Upper lobe of left lung (tissue), 4 donors: ENCODE measurements around the gene CDK10.

Experiments used
- CTCF ChIP-seq, 6 experiments: fragments of 450-650 bp in 4 of 6; fragments of 200-600 bp in 2 of 6; sonication (generic) in 2 of 6; IDR thresholded peaks; one replicate each; pipeline ENCODE4 v1.5.1; 2016 to 2019; ENCODE audit warnings: antibody characterized with exemption in 6 of 6
- EP300 ChIP-seq, 4 donors: sonication (generic); formaldehyde crosslinking; IDR thresholded peaks; one replicate each; pipeline ENCODE4 v1.5.1; 2017; ENCODE audit warnings: antibody characterized with exemption in 4 of 4, control low read depth in 2 of 4
- POLR2A ChIP-seq, 4 donors: fragments of 450-650 bp; IDR thresholded peaks; one replicate each; pipeline ENCODE4 v1.5.1; 2016 to 2017; ENCODE audit warnings: antibody characterized with exemption in 4 of 4, mild to moderate bottlenecking in 2 of 4

DNA sequence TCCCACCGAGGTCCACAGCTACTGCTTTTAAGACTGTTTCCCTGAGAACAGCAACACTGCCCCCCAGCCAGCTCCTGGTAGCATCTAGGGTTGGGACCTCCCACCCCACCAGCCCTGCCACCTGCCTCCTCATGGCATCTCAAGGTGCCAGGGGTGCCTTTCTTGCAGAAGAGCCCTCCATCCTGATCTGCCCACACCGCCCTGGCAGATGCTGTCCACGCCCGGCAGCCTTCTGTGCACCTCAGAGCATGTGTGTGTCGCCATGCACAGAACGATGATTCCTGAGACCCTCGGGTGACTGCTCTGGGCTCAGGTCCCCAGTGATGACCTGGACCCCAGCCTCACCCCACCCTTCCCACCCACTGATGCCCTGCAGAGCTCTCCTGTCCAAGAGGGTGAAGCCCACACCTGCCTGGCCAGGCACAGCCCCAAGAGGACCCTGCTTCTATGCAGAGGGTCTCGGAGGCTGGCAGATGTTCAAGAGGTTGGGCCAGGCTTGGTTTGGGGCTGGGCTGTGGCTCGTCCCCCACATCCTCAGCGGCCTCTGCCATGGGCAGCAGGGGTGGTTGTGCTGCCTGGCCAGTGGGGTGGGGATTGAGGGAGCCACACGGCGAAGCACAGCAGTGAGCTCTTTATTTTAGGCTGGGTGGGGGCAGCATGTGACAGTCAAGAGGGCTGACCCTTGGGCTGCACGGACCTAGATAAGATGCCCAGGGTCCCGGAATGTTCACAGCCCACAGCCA is 20.2 kb downstream of the CDK10 start:
- TF ChIP-seq EP300 (IDR thresholded peaks at IDR 0.05) (no peak), POLR2A (IDR thresholded peaks at IDR 0.05) (no peak), CTCF (IDR thresholded peaks at IDR 0.05) (no peak)
